ENCODE results near the gene LENG9. TPM values are rescaled to one million over a fixed set of nuclear protein-coding genes. Genes with fewer than 3 reads are reported as not detected.
A peak's percentile ranks its signal among the peaks of the same experiment; 100 is the strongest.

Gene LENG9
- total RNA-seq, 4 donors from 2014 or later, result 5.4 to 9.3 (median 8.1) TPM

DNA sequence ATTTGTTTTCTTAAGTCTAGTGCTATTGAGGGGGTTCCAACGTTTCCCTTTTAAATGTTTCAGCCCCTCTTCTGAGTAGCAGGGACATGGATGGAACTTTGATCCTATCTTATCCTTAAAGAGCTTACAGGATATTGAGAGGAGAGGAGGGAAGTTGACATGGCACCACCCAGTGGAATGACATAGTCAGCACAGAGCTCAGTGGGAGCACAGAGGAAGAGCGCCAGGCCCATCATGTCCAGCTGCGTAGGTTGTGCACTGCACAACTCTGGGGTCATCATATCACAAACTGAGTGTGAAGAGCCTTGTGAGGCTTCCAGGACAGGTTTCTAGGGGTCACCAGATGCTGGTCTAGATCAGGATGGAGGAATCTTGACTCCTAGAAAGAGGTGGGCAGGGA is 14.1 kb upstream of the LENG9 start:
- DNase-seq (ENCODE audit: extremely low spot score), result no peak
- no peaks in the 10 kb centered on the region for H3K9me3 ChIP-seq
- peaks cover 9 to 21% (median 13%) of the 10 kb centered on the region in 4 donors for H3K4me1 ChIP-seq
- intact Hi-C loops (cut with DNase I), result loop anchor here (2.0 to 5.0 kb wide), 2 partner anchors 40 to 197 kb away; no protein-coding TSS in a partner anchor
- H3K27me3 ChIP-seq, result peaks cover 0 to 75% (median 6%) of the 10 kb centered on the region in 4 donors
- no peak overlapping the region for H3K27ac ChIP-seq (replicated peaks in 1 of 4)
- no peak overlapping the region for H3K4me3 ChIP-seq
- no peaks in the 10 kb centered on the region for H3K36me3 ChIP-seq
- 64% methylated on average over 3 of the region's 3 CpGs for WGBS
- TF ChIP-seq EP300 (IDR thresholded peaks at IDR 0.05) (no peak), POLR2A (IDR thresholded peaks at IDR 0.05; ENCODE audit: low read depth) (no peak), CTCF (IDR thresholded peaks at IDR 0.05) (no peak), POLR2AphosphoS5 (IDR thresholded peaks at IDR 0.05) (no peak)

- Histone ChIP-seq H3K27me3 (peaks cover 4 to 71% (median 8%) of the 10 kb centered on the region in 4 donors), H3K9me3 (no peaks in the 10 kb centered on the region), H3K27ac (replicated peaks in 1 of 4) (no peak overlapping the region), H3K36me3 (no peaks in the 10 kb centered on the region), H3K4me3 (no peak overlapping the region), H3K4me1 (peaks cover 10 to 25% (median 20%) of the 10 kb centered on the region in 4 donors)
- 90% methylated on average over 11 of the region's 11 CpGs for WGBS
- intact Hi-C loops (cut with DNase I), result loop anchor here (5.0 kb wide), 1 partner anchor 38 kb away; no protein-coding TSS in a partner anchor
- TF ChIP-seq POLR2AphosphoS5 (IDR thresholded peaks at IDR 0.05) (no peak), POLR2A (IDR thresholded peaks at IDR 0.05; ENCODE audit: low read depth) (no peak), CTCF (IDR thresholded peaks at IDR 0.05) (no peak), EP300 (IDR thresholded peaks at IDR 0.05) (no peak)
- DNase-seq (ENCODE audit: extremely low spot score), result no peak
Measured at GRCh38 chr19:54475706-54476105, 12.1 kb upstream of the LENG9 start.

GRCh38 chr19:54473892-54474372 is 10.4 kb upstream of the LENG9 start:
- H3K4me3 ChIP-seq, result peak overlapping the region in 1 of 4 donors; percentile 60
- 63% methylated on average over 6 of the region's 6 CpGs for WGBS
- H3K36me3 ChIP-seq, result no peaks in the 10 kb centered on the region
- TF ChIP-seq CTCF (IDR thresholded peaks at IDR 0.05) (no peak), POLR2AphosphoS5 (IDR thresholded peaks at IDR 0.05) (no peak), POLR2A (IDR thresholded peaks at IDR 0.05; ENCODE audit: low read depth) (no peak), EP300 (IDR thresholded peaks at IDR 0.05) (no peak)
- peaks cover 16 to 42% (median 36%) of the 10 kb centered on the region in 4 donors for H3K4me1 ChIP-seq
- DNase-seq (ENCODE audit: extremely low spot score), result no peak
- H3K27ac ChIP-seq (replicated peaks in 1 of 4), result peak overlapping the region; percentile 71 to 80 (median 76)
- H3K9me3 ChIP-seq, result no peaks in the 10 kb centered on the region
- intact Hi-C loops (cut with DNase I), result no loop called here
- peaks cover 4 to 70% (median 5%) of the 10 kb centered on the region in 4 donors for H3K27me3 ChIP-seq

DNA sequence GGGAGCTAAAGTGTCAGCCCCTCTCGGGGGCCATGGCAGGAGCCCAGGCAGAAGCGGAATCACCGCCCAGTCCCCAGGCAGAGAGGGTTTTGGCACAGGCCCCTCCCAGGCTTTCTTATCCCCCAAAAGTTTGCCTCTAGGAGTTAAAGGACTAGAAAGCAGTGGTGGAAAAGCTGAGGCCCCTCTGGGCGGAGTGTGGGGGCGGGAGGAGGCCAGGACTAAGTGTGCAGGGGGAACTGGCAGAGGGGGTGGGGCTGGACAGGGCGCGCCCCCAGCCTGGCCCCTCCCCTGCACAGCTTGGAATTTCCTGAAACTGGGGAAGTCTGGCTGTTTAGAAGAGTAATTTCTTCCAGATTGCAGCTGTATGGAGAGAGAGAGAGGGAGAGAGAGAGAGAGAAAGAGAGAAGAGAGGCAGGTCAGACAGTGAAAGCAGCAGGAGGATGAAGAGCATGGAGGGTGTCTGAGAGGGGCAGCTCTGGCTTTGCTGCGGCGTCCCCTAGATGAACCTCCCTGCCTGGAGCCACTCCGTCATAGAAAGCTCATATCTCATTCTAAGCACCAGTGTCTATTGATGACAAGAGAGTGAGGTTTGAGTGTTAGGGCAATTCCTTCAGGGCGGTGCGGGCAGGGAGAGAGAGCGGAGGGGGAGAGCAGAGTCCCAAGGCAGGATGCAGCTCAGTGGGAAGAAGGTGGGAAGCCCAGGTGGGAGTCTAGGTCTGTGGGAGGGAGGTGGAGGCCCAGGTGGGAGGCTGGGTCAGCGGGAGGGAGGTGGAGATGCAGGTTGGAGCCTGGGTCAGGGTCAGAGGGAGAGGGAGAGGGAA is 9.7 kb upstream of the LENG9 start, which contains the start of gene CDC42EP5:
TSS of gene CDC42EP5 (minus strand) at position 226 of the 821 bp plus-strand sequence. CDS start 7,749 bp downstream, outside the sequence.
- peak; percentile 93 for DNase-seq (ENCODE audit: extremely low spot score)
- no peaks in the 10 kb centered on the region for H3K9me3 ChIP-seq
- intact Hi-C loops (cut with DNase I), result no loop called here
- H3K27me3 ChIP-seq, result peaks cover 0 to 66% (median 5%) of the 10 kb centered on the region in 4 donors
- H3K4me1 ChIP-seq, result peaks cover 16 to 38% (median 36%) of the 10 kb centered on the region in 4 donors
- WGBS, result 6% methylated on average over 11 of the region's 14 CpGs
- peak within 1 kb of the TSS; percentile 41 to 60 (median 52) for H3K4me3 ChIP-seq
- H3K36me3 ChIP-seq, result no peaks in the 10 kb centered on the region
- H3K27ac ChIP-seq (replicated peaks in 1 of 4), result peak within 1 kb of the TSS; percentile 71 to 80 (median 76)
- TF ChIP-seq CTCF (IDR thresholded peaks at IDR 0.05), result peak in 1 of 3 experiments; percentile 6
- peak; percentile 63 to 85 for TF ChIP-seq POLR2AphosphoS5 (IDR thresholded peaks at IDR 0.05)
- TF ChIP-seq POLR2A (IDR thresholded peaks at IDR 0.05; ENCODE audit: low read depth), result no peak

Data from esophagus muscularis mucosa (tissue), 4 donors.